GM12801 (cell line): ENCODE measurements around the gene NOA1.

Experiments
- TF ChIP-seq, protein P1 (sequence below): IDR thresholded peaks from one replicate; pipeline ENCODE4 v1.5.1; 2011; ENCODE audit warnings: control low read depth; ENCODE audit not compliant: insufficient read length; ENCODE audit errors: extremely low read depth

The NOA1 gene

DNA sequence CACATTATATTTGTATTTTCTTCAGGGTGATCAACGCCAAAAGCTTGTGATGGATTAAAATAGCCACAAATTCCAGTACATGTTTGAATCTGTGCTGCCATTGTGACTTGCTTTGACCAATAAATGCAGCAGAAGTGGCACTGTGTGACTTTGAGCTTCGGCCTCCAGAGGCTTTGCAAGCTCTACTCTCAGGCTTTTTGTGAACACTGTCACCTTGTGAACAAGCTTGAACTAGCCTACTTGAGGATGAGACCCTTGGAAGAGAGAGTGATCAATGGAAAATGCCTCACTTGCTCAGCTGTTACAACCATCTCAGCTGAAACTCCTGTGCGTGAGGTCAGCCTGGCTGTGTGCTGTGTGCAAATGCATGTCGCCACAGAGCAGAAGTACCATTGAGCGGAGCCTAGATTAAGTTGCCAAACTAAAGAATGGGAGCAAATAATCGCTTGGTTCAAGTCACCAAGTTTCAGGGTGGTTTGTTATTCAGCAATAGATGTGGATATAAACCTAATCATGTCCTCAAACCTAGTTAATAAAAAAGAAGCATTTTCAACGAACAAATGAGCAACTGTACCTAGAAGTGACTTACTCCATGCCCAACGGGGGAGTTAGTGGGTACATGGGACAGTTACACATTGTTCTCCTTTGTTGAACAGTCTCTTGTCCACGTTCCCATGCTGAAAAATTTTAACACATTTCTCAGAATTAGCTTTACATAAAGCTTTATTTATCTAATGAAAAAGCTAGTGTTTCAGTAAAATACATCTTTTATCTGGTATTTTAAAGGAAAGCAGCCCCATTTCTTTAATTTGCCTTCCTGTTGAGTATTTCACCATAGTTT is 23.5 kb downstream of the NOA1 start:
- TF ChIP-seq, protein P1, sequence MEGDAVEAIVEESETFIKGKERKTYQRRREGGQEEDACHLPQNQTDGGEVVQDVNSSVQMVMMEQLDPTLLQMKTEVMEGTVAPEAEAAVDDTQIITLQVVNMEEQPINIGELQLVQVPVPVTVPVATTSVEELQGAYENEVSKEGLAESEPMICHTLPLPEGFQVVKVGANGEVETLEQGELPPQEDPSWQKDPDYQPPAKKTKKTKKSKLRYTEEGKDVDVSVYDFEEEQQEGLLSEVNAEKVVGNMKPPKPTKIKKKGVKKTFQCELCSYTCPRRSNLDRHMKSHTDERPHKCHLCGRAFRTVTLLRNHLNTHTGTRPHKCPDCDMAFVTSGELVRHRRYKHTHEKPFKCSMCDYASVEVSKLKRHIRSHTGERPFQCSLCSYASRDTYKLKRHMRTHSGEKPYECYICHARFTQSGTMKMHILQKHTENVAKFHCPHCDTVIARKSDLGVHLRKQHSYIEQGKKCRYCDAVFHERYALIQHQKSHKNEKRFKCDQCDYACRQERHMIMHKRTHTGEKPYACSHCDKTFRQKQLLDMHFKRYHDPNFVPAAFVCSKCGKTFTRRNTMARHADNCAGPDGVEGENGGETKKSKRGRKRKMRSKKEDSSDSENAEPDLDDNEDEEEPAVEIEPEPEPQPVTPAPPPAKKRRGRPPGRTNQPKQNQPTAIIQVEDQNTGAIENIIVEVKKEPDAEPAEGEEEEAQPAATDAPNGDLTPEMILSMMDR: no peak

DNA sequence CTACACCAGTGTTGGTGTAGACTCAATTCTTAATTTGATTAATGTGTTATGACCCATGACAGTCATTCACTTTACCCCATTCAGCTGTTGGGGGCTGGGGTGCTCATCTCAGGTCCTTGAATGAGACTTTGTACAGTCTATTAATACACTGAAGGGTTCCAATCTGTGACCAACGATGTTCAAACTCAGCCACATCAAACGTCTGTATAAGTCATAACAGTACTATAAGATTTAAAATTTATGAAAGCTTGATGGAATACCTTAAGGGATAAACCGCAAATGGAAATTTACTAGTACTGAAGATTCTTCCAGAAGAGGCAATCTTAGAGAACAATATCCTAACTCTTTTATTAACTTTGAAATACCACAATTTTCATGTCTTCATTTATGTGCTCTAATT is 36.0 kb downstream of the NOA1 start:
- TF ChIP-seq, protein P1: no peak

DNA sequence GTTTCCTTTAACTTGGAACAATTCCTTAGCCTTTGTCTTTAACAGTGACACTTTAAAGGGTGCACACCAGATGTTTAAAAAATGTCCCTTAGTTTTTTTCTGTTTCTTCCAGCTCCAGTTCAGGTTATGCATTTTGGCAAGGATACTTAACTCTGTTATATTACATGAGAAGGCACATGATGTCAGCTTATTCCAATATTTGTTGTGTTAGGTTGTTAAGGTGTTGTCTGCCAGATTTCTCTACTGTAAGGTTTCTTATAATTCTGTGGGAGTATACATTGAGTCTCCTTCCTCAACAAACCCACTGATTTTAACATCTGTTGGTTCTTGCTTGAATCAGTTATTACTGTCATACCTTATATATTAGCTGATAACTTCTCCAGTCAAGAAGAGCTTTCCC is 36.4 kb downstream of the NOA1 start:
- TF ChIP-seq, protein P1: no peak

DNA sequence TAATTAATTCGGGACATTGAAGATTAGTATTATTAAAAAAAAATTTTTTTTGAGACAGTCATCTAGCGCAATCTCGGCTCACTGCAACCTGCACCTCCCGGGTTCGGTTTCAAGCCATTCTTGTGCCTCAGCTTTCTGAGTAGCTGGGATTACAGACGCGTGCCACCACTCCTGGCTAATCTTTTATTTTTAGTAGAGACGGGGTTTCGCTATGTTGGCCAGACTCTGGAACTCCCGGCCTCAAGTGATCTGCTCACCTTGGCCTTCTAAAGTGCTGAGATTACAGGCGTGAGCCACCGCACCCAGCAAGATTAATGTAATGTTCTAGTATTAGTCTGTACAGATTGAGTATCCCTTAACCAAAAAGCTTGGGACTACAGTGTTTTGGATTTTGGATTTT is 37.0 kb downstream of the NOA1 start:
- TF ChIP-seq, protein P1: no peak

DNA sequence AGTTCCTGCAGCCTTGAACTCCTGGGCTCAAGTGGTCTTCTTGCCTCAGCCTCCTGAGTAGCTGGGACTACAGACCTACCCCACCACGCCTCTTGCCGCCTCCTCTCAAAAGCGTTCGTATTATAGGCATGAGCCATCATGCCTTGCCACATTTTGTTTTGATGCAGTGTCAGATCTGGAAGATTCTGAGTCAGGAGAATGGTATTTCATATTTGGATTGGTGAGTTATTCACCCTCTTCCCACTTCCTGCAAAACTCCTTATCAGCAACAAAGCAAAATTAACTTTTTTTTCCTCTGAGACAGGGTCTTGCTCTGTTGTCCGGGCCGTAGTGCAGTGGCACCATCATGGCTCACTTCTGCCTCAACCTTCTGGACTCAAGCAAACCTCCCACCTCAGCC is 40.1 kb downstream of the NOA1 start:
- TF ChIP-seq, protein P1: no peak

DNA sequence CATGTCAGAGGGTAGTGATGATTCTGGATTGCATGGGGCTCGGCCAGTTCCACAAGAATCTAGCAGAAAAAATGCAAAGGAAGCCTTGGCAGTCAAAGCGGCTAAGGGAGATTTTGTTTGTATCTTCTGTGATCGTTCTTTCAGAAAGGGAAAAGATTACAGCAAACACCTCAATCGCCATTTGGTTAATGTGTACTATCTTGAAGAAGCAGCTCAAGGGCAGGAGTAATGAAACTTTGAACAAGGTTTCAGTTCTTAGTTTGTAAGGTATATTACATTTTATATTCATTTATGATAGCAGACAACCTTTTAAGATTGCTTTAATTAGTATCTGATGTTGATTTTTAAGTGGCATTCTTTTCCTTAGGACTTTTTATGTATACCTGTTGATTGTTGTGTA is 45.5 kb downstream of the NOA1 start:
- TF ChIP-seq, protein P1: no peak

DNA sequence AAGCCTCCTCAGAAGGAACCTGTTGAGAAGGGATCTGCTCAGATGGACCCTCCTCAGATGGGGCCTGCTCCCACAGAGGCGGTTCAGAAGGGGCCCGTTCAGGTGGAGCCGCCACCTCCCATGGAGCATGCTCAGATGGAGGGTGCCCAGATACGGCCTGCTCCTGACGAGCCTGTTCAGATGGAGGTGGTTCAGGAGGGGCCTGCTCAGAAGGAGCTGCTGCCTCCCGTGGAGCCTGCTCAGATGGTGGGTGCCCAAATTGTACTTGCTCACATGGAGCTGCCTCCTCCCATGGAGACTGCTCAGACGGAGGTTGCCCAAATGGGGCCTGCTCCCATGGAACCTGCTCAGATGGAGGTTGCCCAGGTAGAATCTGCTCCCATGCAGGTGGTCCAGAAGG is 46.8 kb downstream of the NOA1 start:
- TF ChIP-seq, protein P1: no peak
